NCI-H2029 treated with DMSO at 0.1 percent for 48 hours (cell line): ENCODE data around the gene SOCS3.
"Not testable (repeated sequence)": the region's sequence is repeated elsewhere in the genome, so short reads cannot be mapped to it uniquely, and the experiment has no call there.

ENCODE experiments used
- DNase-seq: peaks from one replicate; lab custom pipeline; 2025; lab: John Stamatoyannopoulos, UW

The SOCS3 gene

DNA sequence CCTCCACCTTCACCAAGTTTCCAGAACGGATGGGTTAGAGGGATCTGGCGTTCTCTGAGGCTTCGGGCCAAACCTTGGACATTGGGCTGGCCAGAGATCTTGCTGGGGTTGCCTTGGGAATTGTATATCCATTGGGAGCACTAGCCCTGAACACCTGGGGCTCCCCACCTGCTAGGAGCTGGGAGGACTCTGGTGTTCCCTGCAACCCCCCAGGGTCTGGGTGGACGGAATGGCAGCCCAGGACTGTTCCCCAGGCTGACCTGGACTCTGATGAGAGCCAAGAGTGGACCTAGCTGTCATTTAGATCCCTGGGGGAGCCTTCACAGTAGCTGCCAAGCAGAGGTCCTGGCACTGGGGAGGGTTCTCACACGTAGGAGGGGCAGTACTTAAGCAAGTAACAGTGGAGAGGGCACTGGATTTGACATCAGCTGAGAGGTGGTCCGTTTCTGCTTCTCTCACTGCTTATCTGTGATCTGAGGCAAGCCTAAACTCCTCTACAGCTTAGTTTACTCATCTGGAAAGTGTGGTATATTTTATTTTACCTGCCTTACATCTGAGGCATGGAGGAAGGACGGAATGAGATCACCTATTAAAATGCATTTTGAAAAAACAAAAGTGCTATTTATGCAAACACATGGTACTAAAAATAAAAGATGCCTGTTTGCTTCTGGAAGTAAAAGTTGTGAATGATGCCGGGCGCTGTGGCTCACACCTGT is 11.7 kb downstream of the SOCS3 start:
- no peak for DNase-seq

DNA sequence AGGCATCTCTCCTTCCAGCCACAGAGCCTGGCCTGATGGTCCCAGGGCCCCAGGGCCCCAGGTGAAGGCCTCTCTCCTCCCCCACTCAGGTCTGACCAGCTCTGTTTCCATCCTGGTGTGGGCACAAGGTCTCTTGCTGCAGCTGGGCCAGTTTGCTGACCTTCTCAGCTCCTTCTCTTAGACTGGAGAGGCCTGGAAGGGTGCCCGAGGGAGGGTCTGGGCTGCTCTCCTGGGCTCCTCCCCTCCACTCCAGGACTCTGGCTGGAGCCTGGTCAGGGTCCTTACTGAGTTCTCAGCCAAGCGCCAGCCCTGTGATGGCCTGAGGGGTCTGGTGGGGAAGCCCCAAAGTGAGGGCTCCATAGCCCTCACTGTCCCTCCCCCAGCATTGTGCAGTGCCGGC is 12.4 kb downstream of the SOCS3 start:
- no peak for DNase-seq

DNA sequence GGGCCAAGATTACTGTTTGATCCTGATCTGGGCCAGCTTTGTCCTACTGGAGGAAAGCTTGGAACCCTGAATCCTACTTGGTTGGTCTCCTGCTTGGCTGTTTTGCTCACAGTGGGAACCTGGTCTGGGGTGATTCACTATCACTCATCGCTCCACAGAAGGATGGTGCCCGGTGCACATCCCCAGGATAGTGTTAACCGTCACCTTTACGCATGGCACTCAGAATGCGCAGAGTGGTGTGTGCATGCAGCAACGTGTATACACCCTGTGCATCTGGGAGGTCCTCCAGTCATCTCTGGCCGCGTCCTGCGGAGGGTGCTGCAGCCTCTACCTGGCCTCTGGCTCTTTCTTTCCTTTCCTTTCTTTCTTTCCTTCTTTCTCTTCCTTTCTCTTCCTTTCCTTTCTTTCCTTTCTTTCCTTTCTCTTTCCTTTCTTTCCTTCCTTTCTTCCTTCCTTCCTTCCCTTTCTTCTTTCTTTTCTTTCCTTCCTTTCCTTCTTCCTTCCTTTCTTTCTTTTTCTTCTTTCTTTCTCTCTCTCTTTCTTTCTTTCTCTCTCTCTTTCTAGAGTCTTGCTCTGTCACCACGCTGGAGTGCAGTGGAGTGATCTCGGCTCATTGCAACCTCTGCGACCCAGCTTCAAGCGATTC is 13.1 kb downstream of the SOCS3 start:
- no peak for DNase-seq

DNA sequence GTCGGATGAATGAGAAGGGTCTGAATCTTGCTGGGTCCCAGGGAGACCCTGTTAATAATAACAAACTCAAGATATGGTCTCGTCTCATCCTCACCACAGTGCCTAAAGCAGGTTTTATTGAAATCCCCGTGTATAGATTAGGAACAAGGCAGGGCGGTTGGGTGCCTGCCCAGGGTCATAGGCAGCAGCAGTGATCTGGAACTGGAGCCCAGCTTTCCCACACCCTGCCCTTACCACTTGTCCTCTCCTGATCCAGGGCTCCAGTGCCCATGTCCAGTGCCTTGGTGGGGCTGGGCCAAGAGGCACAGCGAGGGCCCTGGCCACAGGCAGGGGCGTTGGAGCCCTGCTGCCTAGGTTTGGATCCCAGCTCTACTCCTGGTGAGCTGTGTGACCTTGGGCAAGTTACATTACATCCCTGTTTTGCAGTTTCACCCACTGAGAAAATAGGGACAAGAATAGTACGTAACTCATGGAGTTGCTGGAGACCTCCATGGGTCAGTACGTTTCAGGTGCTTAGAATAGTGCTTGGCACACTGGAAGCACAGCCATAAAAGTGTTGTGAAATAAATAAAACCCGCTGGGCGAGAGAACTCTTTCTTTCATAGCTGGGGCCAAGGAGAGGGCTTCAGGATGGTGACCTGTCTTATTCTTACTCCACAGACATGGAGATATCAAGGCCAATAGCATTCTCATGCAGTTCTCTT is 13.9 kb downstream of the SOCS3 start:
- no peak for DNase-seq

DNA sequence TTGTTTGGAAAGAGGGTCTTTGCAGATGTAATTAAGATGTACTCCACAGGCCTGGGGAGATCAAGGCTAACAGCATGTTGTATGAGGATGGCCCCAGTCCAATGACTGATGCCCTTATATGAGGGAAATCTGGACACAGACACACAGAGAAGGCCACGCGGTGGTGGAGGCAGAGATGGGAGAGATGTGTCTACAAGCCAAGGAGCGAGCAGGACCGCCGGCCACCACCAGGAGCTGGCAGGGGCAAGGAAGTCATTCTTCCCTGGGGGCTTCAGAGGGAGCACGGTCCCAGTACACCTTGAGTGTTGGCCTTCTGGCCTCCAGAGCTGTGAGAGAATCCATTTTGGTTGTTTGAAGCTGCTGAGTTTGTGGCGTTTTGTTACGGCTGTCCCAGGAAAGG is 14.7 kb downstream of the SOCS3 start:
- no peak for DNase-seq

DNA sequence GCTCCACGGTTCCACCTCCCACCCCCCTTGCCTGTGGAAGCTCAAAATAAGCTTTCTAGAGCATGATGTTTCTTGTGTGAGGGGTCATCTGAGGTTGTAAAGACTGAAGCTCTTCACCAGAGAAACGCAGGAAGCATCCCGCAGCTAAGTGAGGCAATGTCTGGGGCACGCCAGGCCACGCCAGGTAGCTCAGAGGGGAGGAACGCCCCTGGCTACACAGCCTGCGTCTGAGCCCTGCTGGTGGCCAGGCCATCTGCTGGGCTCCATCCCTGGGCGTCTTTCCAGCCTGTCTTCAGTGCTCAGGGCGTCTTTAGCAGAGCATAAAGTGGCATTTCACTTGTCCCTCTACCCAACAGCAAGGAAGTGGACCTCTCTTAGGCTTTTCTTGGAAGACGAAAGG is 15.2 kb downstream of the SOCS3 start:
- no peak for DNase-seq

DNA sequence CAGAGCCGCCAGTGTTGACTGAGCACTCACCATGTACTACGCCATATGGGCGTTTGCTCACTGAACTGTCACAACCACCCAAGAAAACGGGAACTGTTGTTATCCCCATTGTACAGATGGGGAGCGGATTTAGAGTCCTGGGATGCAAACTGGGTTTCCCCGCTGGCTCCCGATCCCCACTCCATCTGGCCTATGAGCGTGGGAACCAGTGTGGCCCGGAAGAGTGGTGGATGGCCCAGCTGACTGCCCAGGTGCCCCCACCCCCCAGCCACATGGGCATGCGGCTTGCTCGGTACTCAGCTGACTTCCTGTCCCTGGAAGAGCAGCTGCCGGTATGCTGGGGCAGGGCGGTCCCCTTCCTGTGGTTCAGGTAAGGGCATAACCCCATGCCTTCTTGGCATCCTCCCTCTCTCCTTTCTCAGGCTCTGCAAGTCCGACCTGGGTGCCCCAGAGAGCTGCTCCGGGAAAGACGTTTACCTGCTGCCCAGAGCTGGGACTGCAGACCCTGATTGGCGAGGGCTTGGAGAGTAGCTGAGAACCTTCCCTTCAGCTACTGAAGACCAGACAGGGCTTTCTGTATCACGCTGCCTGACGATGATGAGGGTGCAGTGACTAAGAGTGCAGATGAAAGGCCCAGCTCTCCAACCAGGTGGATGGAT is 16.2 kb downstream of the SOCS3 start:
- DNase-seq, result no peak

DNA sequence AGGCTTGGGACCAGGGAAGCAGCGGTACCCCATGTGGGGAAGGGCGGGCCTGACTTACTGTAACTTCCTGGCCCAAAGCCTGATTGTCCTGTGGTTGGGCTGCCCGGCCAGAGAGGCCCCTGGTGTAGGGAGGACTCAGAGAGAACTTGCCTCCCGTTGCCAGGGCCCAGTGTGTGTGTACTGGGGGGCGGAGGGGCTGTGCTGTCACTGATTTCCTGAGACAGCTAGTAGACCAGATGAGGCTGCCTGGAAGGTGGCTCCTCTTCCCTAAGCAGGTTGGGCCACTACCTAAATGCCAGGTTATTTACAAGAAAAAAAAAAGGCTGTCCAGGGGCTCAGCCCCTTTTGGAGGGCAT is 16.7 kb downstream of the SOCS3 start:
- DNase-seq, result no peak

DNA sequence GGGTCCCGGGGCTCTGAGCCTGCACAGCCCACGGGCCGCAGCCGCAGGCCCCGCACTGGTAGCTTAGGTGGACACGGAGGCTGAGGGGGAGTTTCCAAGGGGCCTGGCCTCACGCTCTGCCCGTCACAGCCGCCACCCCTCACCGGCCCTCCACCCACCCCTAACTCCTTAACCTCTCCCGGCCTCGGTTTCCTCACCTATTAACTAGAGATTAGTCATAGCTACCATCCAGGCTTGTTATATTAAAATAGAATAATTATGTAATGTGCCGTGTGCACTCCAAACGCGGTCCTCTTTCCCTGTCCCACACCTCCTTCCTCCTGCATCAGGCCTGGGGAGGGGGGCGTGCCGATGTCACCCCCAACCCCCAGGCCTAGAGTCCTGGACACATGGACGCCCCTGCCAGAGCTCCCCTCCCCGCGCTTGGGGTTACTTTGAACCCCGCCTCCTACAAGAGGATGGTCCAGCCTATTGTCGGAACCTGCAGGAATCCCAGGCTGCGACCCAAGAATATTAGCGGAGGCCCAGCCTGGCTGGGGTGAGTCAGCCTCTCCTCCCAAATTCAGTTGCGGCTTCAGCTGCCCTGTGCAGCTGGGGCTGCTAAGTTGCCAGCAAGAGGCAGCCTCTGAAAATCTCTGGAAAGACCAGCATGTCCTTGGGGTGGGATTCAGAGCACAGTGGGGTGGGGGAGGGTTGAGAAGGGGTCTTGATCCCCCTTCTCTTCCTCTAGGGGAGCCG is 17.3 kb downstream of the SOCS3 start:
- DNase-seq, result no peak

DNA sequence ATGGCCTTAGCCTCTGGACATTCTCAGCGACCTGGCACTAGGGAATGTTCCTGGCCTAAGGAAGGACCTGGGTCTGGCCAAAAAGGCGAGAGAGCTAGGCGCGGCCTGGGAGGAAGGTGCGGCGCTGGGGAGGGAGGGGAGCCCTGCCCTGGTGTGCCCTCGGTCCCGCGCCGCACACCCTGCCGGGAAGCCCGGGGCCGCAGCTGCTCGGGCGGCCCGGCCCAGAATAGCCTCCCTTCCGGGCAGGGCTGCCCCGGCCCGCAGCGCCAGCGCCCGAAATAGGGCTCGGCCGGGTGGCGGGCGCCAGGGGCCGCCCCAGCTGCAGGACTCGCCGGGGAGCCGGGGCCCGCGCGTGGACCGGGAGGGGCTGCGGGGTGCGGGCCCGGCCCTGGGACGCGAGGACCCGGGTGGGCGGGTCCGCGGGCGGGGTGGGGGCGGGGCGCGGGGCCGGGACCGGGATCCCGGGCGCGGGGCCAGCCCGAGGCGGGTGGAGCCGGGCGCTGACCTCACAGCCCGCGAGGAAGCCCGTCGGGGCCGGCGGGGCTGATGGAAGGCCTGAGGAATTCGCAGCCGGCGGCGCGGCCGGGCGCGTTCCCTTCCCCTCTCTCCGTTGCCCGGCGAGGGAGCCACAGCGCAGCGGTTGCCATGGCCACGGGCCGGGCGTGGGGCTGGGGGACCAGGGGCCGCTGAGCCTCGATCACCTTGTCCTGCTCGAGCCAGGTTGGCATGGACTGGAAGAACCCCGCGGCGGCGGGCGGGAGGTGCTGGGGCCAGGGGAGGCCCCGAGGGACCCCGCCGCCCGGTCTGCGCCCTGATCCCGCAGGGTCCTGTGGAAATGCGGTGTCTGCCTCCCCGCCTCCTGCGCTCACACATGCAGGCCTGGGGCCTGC is 18.1 kb downstream of the SOCS3 start:
- no peak for DNase-seq

DNA sequence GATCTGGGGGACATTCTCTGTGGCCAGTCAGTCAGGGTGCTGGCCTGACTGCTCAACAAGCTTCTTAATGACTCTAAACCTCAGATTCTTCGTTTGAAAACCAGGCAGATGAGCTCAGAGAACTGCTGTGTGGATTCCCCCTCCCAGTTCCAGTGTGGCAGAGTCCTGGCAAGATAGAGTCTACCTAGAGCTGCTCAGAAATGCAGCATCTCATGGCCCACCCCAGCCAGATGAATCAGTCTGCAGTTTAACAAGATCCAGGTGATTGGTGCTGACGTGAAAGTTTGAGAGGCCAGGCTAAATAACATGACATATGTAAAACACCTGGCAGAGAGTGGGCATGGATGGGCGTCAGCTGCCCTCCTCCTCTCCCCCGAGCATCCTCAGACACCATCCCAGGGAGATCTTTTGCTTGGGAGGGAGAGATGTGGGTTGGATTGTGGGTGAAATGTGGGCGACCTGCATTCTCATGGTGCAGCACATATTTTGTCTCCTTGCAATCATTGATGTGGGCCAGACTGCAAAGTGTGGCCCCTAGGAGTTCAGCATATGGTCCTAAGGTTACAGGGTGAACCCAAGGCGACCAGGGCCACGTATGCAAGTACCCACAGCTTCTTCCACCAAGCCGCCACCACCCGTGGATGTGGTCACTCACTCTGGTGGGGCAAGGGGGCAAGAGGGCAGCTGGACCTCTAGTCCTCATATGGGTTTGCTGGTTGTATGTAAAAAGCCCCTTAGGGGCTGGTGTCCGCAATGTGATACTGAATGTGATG is 19.5 kb downstream of the SOCS3 start:
- no peak for DNase-seq

DNA sequence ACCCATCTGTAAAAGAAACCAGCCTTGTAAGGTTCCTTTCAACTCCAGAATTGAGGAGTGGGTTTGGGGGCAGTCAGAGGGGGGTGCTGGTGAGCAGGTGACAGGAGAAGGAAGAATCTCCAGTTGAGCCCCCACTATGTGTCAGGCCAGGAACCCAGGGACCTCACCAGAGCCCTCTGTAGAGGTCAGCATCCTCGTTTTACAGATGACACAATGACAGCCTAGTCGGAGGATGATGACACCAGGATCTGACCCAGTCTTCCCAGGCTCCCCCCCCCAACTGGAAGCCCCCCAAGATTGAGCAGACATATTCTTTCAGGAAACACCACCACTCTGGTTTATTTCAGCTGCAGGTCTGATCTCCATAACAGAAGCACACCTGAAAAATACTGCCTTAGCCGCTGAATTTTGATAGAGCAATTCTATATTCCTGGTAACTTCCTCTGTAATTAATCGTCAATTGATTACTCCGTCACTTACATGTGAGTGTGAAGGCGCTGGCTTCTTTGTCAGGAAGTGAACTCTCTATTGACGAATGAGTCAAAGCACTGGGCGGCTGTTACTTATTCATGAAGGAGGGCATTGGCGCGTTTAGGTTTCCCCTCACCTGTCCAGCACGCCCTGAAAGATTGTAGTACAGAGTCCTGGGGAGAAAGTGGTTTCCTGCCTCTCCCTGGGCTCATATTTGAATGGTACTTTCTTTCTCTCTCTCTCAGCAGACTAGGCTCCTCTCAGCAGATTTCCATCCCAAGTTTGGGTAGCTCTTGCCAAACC is 21.2 kb downstream of the SOCS3 start:
- no peak for DNase-seq

DNA sequence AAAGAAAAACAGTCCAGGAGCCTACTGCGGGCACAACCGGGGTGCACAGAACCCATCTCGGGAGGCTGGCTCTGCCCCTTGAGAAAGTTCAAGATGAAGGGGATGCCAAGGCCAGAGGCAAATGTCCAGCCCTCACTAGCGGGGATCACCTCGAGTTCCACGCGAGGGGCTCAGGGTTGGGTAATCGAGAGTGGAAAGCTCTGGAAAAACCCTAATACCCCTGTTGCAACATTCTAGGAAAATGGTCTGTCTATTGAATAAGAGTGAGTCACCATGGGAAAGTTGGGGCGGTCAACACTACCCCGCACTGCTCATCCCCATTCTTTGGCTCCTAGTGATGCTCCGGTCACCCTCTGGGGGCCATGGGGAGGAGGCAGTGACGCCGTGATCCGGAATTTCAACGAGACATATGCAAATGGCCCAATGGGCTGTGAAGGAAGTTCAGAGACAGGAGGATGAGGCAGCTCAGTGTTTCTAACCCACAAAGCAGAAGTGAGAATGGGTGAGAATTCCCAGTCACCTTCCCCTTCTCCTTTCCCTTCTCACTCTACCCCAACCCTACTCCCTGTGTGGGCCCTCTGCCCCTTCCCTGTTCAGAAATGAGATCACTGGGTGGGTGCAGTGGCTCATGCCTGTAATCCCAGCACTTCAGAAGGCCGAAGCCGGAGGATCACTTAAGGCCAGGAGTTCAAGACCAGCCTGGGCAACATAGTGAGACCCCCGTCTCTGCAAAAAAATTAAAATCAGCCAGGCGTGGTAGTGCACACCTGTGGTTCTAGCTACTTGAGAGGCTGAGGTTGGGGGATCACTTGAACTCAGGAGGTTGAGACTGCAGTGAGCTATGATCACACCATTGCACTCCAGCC is 22.4 kb downstream of the SOCS3 start:
- DNase-seq, result no peak

DNA sequence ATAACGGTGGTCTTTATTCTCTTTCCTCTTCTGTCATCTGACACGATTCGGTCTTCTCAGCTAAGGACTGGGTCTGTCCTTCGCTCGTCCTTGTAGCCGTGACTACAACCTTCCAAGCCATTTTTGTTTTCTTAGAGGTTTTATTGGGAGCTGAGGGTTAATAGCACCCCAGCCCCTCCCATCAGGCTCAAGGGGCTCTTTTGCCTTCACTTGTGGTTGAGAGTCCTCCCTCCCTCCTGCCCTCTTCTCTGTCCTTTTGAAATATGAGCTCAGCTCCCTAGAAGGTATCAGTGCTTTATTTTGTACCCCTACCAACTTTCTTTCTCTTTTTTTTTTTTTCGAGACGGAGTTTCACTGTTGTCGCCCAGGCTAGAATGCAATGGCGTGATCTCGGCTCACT is 24.7 kb downstream of the SOCS3 start:
- no peak for DNase-seq

DNA sequence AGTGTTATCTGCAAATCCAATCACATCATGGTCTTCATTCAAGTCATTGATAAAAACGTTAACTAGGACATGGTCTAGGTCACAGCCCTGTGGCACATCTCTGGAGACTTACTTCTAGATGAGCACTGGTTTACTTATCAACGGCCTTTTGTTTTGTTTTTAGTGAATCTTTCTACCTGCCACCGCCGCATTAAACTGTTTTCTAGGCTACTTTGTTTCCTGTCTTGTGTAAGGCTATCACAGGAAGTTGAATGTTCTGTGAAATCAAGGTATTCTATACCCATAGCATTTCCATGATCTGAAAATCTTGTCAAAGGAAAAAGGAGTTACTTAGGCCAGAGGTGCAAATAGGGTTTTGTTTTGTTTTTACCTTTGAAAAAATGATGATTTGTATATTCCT is 26.9 kb downstream of the SOCS3 start:
- no peak for DNase-seq

DNA sequence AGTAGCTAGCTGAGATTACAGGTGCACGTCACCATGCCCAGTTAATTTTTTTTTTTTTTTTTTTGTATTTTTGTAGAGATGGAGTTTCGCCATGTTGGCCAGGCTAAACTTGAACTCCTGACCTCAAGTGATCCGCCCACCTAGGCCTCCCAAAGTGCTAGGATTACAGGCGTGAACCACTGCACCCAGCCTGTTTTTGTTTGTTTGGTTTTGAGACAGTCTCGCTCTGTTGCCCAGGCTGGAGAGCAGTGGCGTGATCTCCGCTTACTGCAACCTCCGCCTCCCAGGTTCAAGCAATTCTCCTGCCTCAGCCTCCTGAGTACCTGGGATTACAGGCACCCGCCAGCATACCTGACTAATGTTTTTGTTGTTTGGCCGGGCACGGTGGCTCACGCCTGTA is 28.5 kb downstream of the SOCS3 start:
- not testable (repeated sequence) for DNase-seq

DNA sequence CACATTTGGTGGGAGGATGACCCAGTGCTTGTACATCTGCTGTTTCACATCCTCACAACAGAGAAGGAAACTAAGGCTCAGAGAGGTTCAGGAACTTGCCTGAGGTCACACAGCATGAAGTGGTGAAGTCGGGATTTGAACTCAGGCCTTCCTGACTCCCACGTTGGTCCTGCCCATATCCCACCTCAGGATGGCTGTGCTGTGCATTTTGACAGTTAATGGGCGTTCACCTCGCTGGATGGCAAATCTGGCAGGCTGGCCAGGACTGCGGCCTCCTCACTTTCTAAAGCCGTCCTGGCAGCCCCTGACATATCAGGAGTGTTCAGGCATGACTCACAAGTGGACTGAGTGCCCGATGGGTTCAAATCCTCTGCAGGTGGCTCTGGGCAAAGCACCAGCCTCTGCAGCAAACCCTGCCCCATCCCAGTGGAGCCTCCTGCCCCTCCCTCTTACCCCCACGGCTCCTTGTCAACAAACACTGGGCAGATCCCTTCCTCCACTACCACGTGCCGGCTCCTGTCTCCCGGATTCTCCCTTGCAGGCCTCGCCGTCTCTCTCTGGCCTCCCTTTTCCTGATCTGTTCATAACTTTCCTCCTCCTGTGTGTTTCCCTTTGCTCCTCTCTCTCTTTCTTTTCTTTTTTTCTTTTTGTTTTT is 29.2 kb downstream of the SOCS3 start:
- DNase-seq, result no peak
